ENCODE results near the gene ANK2.

GRCh38 chr4:113335746-113336145 lies 286.3 kb downstream of the ANK2 start:
- no peak for TF ChIP-seq CTCF (IDR thresholded peaks at IDR 0.05)
- TF ChIP-seq POLR2AphosphoS5 (IDR thresholded peaks at IDR 0.05; ENCODE audit: low read depth, low read length) = no peak
- TF ChIP-seq TCF7L2 (IDR thresholded peaks at IDR 0.05; ENCODE audit: low read depth, low read length) = no peak
- TF ChIP-seq REST (IDR thresholded peaks at IDR 0.05; ENCODE audit: insufficient read depth in 1 of 2, low read depth in 2 of 2, low read length in 1 of 2) = no peak
- TF ChIP-seq SIN3A (IDR thresholded peaks at IDR 0.05; ENCODE audit: borderline replicate concordance, insufficient read depth, low read depth, low read length) = no peak

Data from Panc1 (cell line).